ENCODE results near the gene SEC62. TPM values are rescaled to one million over a fixed set of nuclear protein-coding genes. Genes with fewer than 3 reads are reported as not detected.

SEC62 gene
- total and polyA plus RNA-seq, 2 donors from 2014 or later, result 131 to 139 TPM

GRCh38 chr3:169939320-169939719, 27.3 kb upstream of the SEC62 start:
- Histone ChIP-seq H3K36me3 (ENCODE audit: control insufficient read depth in 2 of 3, insufficient read depth in 3 of 3, low read length in 3 of 3) (no peaks in the 10 kb centered on the region), H3K27ac (ENCODE audit: low read depth in 2 of 2, low read length in 2 of 2) (no peak overlapping the region), H3K4me3 (ENCODE audit: low read length in 3 of 3) (no peak overlapping the region), H3K4me1 (ENCODE audit: control insufficient read depth in 2 of 3, insufficient read depth in 2 of 3, low read depth in 1 of 3, low read length in 3 of 3) (no peaks in the 10 kb centered on the region), H3K27me3 (ENCODE audit: control insufficient read depth, insufficient read depth, low read length) (no peaks in the 10 kb centered on the region), H3K9ac (ENCODE audit: low read length in 3 of 3) (no peak overlapping the region), H3K9me3 (ENCODE audit: control insufficient read depth in 2 of 3, insufficient read depth in 1 of 3, low read length in 3 of 3) (no peaks in the 10 kb centered on the region)
- no peak for DNase-seq
- intact Hi-C loops (cut with DNase I), result no loop called here
- TF ChIP-seq CTCF (IDR thresholded peaks at IDR 0.05; ENCODE audit: borderline replicate concordance, extremely low read depth, insufficient read depth), result no peak
- FAIRE-seq, result no peak

GRCh38 chr3:169939751-169940150, 26.9 kb upstream of the SEC62 start:
- TF ChIP-seq CTCF (IDR thresholded peaks at IDR 0.05; ENCODE audit: borderline replicate concordance, extremely low read depth, insufficient read depth), result no peak
- DNase-seq, result no peak
- intact Hi-C loops (cut with DNase I), result no loop called here
- no peak for FAIRE-seq
- H3K27me3 ChIP-seq (ENCODE audit: control insufficient read depth, insufficient read depth, low read length), result no peaks in the 10 kb centered on the region
- H3K4me1 ChIP-seq (ENCODE audit: control insufficient read depth in 2 of 3, insufficient read depth in 2 of 3, low read depth in 1 of 3, low read length in 3 of 3), result no peaks in the 10 kb centered on the region
- H3K36me3 ChIP-seq (ENCODE audit: control insufficient read depth in 2 of 3, insufficient read depth in 3 of 3, low read length in 3 of 3), result no peaks in the 10 kb centered on the region
- no peaks in the 10 kb centered on the region for H3K9me3 ChIP-seq (ENCODE audit: control insufficient read depth in 2 of 3, insufficient read depth in 1 of 3, low read length in 3 of 3)
- no peak overlapping the region for H3K4me3 ChIP-seq (ENCODE audit: low read length in 3 of 3)
- no peak overlapping the region for H3K27ac ChIP-seq (ENCODE audit: low read depth in 2 of 2, low read length in 2 of 2)
- no peak overlapping the region for H3K9ac ChIP-seq (ENCODE audit: low read length in 3 of 3)

- no peak overlapping the region for H3K9ac ChIP-seq (ENCODE audit: low read length in 3 of 3)
- FAIRE-seq (no peak), DNase-seq (peak in 2 of 5 donors; percentile 31 to 45)
- intact Hi-C loops (cut with DNase I), result no loop called here
- no peak overlapping the region for H3K4me3 ChIP-seq (ENCODE audit: low read length in 3 of 3)
- no peaks in the 10 kb centered on the region for H3K4me1 ChIP-seq (ENCODE audit: control insufficient read depth in 2 of 3, insufficient read depth in 2 of 3, low read depth in 1 of 3, low read length in 3 of 3)
- no peak for TF ChIP-seq CTCF (IDR thresholded peaks at IDR 0.05; ENCODE audit: borderline replicate concordance, extremely low read depth, insufficient read depth)
- no peak overlapping the region for H3K27ac ChIP-seq (ENCODE audit: low read depth in 2 of 2, low read length in 2 of 2)
- H3K36me3 ChIP-seq (ENCODE audit: control insufficient read depth in 2 of 3, insufficient read depth in 3 of 3, low read length in 3 of 3), result no peaks in the 10 kb centered on the region
- H3K9me3 ChIP-seq (ENCODE audit: control insufficient read depth in 2 of 3, insufficient read depth in 1 of 3, low read length in 3 of 3), result no peaks in the 10 kb centered on the region
- no peaks in the 10 kb centered on the region for H3K27me3 ChIP-seq (ENCODE audit: control insufficient read depth, insufficient read depth, low read length)
Observed at GRCh38 chr3:169940470-169941181, 26.0 kb upstream of the SEC62 start.

- intact Hi-C loops (cut with DNase I), result no loop called here
- no peak for FAIRE-seq
- H3K27ac ChIP-seq (ENCODE audit: low read depth in 2 of 2, low read length in 2 of 2), result no peak overlapping the region
- DNase-seq, result peak in 2 of 5 donors; percentile 27 to 44
- TF ChIP-seq CTCF (IDR thresholded peaks at IDR 0.05; ENCODE audit: borderline replicate concordance, extremely low read depth, insufficient read depth), result no peak
- H3K4me3 ChIP-seq (ENCODE audit: low read length in 3 of 3), result no peak overlapping the region
- H3K9me3 ChIP-seq (ENCODE audit: control insufficient read depth in 2 of 3, insufficient read depth in 1 of 3, low read length in 3 of 3), result no peaks in the 10 kb centered on the region
- no peaks in the 10 kb centered on the region for H3K36me3 ChIP-seq (ENCODE audit: control insufficient read depth in 2 of 3, insufficient read depth in 3 of 3, low read length in 3 of 3)
- no peak overlapping the region for H3K9ac ChIP-seq (ENCODE audit: low read length in 3 of 3)
- no peaks in the 10 kb centered on the region for H3K4me1 ChIP-seq (ENCODE audit: control insufficient read depth in 2 of 3, insufficient read depth in 2 of 3, low read depth in 1 of 3, low read length in 3 of 3)
- H3K27me3 ChIP-seq (ENCODE audit: control insufficient read depth, insufficient read depth, low read length), result no peaks in the 10 kb centered on the region
Observed at GRCh38 chr3:169945313-169945712, 21.3 kb upstream of the SEC62 start.

All from kidney (tissue), 14 donors.